GM19099 (cell line): ENCODE measurements around the gene TAL1.

ENCODE experiments used
- POLR2A ChIP-seq: IDR thresholded peaks from 3 replicates; pipeline ENCODE4 v1.6.1; 2011; ENCODE audit warnings: low read depth; ENCODE audit not compliant: insufficient read length; ENCODE audit errors: extremely low read depth

Gene TAL1

GRCh38 chr1:47232187-47232874, at the start of gene TAL1:
TAL1 (minus strand) TSS chr1:47232225; CDS start chr1:47225888, 6,337 bp downstream.
- no peak for TF ChIP-seq POLR2A

- no peak for TF ChIP-seq POLR2A
Observed at GRCh38 chr1:47280142-47280541, 48.1 kb upstream of the TAL1 start.

- TF ChIP-seq POLR2A: no peak
Observed at GRCh38 chr1:47276850-47277249, 44.8 kb upstream of the TAL1 start.

GRCh38 chr1:47262787-47263413, 30.9 kb upstream of the TAL1 start:
- no peak for TF ChIP-seq POLR2A

GRCh38 chr1:47257224-47257623, 25.2 kb upstream of the TAL1 start:
- no peak for TF ChIP-seq POLR2A

GRCh38 chr1:47252795-47253194, 20.8 kb upstream of the TAL1 start:
- TF ChIP-seq POLR2A: no peak

GRCh38 chr1:47252369-47252768, 20.3 kb upstream of the TAL1 start:
- TF ChIP-seq POLR2A: no peak

GRCh38 chr1:47249755-47250154, 17.7 kb upstream of the TAL1 start:
- no peak for TF ChIP-seq POLR2A

GRCh38 chr1:47244339-47244862, 12.4 kb upstream of the TAL1 start:
- no peak for TF ChIP-seq POLR2A

GRCh38 chr1:47243910-47244309, 11.9 kb upstream of the TAL1 start:
- TF ChIP-seq POLR2A: no peak

GRCh38 chr1:47241114-47242113, 9.4 kb upstream of the TAL1 start:
- no peak for TF ChIP-seq POLR2A

- no peak for TF ChIP-seq POLR2A
Observed at GRCh38 chr1:47238935-47239592, 7.0 kb upstream of the TAL1 start.

GRCh38 chr1:47235806-47236205, 3.8 kb upstream of the TAL1 start:
- no peak for TF ChIP-seq POLR2A

- TF ChIP-seq POLR2A: no peak
Observed at GRCh38 chr1:47235241-47235681, 3.2 kb upstream of the TAL1 start.

GRCh38 chr1:47233186-47233585, 1.2 kb upstream of the TAL1 start:
- no peak for TF ChIP-seq POLR2A
